ENCODE measurements around the gene PPP1R1B.

DNA sequence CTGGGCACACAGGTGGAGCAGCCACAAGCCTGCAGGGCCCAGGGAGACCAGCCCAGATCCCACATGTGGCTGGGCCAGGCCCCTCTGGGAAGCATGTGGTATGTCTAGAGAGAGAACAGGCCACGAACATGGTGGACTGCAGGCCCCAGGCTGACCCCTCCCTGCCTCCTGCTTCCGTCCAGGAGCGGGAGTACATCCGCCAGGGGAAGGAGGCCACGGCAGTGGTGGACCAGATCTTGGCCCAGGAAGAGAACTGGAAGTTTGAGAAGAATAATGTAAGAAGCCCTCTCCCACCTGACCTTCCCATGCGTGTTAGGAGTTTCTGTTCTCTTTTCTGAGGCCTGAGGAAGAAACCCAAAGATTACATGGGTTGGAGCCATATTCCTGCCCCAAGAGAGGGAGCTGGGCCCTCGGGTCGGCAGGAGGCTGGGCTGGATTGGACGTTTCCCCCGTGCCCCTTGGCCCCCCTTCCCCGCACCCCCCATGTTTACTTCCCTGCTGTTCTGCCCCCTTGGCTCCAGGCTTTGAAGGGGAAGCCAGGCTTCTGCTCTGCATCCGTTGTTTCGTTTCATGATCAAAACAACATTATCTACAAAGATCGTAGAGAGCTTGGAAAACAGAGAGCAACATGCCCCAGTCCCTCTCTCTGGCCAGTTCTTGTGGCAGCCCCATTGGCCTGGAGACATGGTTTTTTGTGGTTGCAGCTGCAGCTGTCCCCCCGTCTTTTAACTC lies 32.7 kb downstream of the PPP1R1B start:
- TF ChIP-seq, protein P1, sequence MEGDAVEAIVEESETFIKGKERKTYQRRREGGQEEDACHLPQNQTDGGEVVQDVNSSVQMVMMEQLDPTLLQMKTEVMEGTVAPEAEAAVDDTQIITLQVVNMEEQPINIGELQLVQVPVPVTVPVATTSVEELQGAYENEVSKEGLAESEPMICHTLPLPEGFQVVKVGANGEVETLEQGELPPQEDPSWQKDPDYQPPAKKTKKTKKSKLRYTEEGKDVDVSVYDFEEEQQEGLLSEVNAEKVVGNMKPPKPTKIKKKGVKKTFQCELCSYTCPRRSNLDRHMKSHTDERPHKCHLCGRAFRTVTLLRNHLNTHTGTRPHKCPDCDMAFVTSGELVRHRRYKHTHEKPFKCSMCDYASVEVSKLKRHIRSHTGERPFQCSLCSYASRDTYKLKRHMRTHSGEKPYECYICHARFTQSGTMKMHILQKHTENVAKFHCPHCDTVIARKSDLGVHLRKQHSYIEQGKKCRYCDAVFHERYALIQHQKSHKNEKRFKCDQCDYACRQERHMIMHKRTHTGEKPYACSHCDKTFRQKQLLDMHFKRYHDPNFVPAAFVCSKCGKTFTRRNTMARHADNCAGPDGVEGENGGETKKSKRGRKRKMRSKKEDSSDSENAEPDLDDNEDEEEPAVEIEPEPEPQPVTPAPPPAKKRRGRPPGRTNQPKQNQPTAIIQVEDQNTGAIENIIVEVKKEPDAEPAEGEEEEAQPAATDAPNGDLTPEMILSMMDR (conservative IDR thresholded peaks at IDR 0.05; ENCODE audit: low read depth, low read length): no peak
- TF ChIP-seq POLR2A (IDR thresholded peaks at IDR 0.05; ENCODE audit: low read depth, low read length) (no peak), CHD1 (IDR thresholded peaks at IDR 0.05; ENCODE audit: low read depth, low read length) (no peak), MAZ (IDR thresholded peaks at IDR 0.05; ENCODE audit: borderline replicate concordance, low read depth, low read length) (no peak), FOS (IDR thresholded peaks at IDR 0.05; ENCODE audit: low read depth, low read length) (no peak), NFE2L2 (IDR thresholded peaks at IDR 0.05; ENCODE audit: low read depth, low read length) (no peak), RAD21 (IDR thresholded peaks at IDR 0.05; ENCODE audit: low read length) (no peak), CEBPB (IDR thresholded peaks at IDR 0.05; ENCODE audit: low read depth, low read length) (no peak)
- TF ChIP-seq, protein P2, sequence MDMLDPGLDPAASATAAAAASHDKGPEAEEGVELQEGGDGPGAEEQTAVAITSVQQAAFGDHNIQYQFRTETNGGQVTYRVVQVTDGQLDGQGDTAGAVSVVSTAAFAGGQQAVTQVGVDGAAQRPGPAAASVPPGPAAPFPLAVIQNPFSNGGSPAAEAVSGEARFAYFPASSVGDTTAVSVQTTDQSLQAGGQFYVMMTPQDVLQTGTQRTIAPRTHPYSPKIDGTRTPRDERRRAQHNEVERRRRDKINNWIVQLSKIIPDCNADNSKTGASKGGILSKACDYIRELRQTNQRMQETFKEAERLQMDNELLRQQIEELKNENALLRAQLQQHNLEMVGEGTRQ (IDR thresholded peaks at IDR 0.05; ENCODE audit: low read depth, low read length): no peak
